HG03520 (cell line): ENCODE data around the gene TEX14.
"Not testable (repeated sequence)": the region's sequence is repeated elsewhere in the genome, so short reads cannot be mapped to it uniquely, and the experiment has no call there.

ENCODE experiments used
- ATAC-seq: cut with Tn5 transposase; IDR thresholded peaks from one replicate; pipeline ENCODE4 v1.9.1; 2021; ENCODE audit warnings: mild to moderate bottlenecking, moderate library complexity; ENCODE audit not compliant: unreplicated experiment

TEX14 gene

GRCh38 chr17:58658804-58659713 is 32.8 kb downstream of the TEX14 start:
- peak; percentile 61 for ATAC-seq

- not testable (repeated sequence) for ATAC-seq
Measured at GRCh38 chr17:58657962-58658803, 33.7 kb downstream of the TEX14 start.

GRCh38 chr17:58648236-58648635 is 43.6 kb downstream of the TEX14 start:
- ATAC-seq, result no peak

GRCh38 chr17:58643147-58643546 is 48.7 kb downstream of the TEX14 start:
- ATAC-seq, result no peak

- no peak for ATAC-seq
Measured at GRCh38 chr17:58641887-58642311, 49.9 kb downstream of the TEX14 start.

- no peak for ATAC-seq
Measured at GRCh38 chr17:58640202-58640601, 51.6 kb downstream of the TEX14 start.

- no peak for ATAC-seq
Measured at GRCh38 chr17:58639681-58640080, 52.2 kb downstream of the TEX14 start.

GRCh38 chr17:58637011-58637570 is 54.8 kb downstream of the TEX14 start:
- no peak for ATAC-seq

GRCh38 chr17:58632324-58633314 is 59.2 kb downstream of the TEX14 start:
- ATAC-seq, result no peak

- ATAC-seq, result peak; percentile 63
Measured at GRCh38 chr17:58631523-58632323, 60.1 kb downstream of the TEX14 start.

- no peak for ATAC-seq
Measured at GRCh38 chr17:58630883-58631522, 60.8 kb downstream of the TEX14 start.

- no peak for ATAC-seq
Measured at GRCh38 chr17:58626905-58627304, 64.9 kb downstream of the TEX14 start.

- no peak for ATAC-seq
Measured at GRCh38 chr17:58624751-58625150, 67.1 kb downstream of the TEX14 start.

GRCh38 chr17:58621174-58621573 is 70.7 kb downstream of the TEX14 start:
- ATAC-seq, result peak; percentile 52

GRCh38 chr17:58618336-58618735 is 73.5 kb downstream of the TEX14 start:
- no peak for ATAC-seq

GRCh38 chr17:58617563-58617962 is 74.3 kb downstream of the TEX14 start:
- ATAC-seq, result no peak

- ATAC-seq, result peak; percentile 59
Measured at GRCh38 chr17:58615768-58616659, 75.8 kb downstream of the TEX14 start.
